Activated CD4-positive, alpha-beta T cell treated with anti-CD3 and anti-CD28 coated beads, Interleukin-10, Interleukin-2, amounts not matched to agents 100 ng/mL and 50 ng/mL, durations not matched to agents 16 hours and 8 hours (primary cell): ENCODE measurements around the gene PSMA4.
"Not testable (repeated sequence)": the region's sequence is repeated elsewhere in the genome, so short reads cannot be mapped to it uniquely, and the experiment has no call there.

ENCODE experiments used
- DNase-seq: peaks from one replicate; pipeline ENCODE4 v3.0.0-alpha.2; 2020

Gene PSMA4

DNA sequence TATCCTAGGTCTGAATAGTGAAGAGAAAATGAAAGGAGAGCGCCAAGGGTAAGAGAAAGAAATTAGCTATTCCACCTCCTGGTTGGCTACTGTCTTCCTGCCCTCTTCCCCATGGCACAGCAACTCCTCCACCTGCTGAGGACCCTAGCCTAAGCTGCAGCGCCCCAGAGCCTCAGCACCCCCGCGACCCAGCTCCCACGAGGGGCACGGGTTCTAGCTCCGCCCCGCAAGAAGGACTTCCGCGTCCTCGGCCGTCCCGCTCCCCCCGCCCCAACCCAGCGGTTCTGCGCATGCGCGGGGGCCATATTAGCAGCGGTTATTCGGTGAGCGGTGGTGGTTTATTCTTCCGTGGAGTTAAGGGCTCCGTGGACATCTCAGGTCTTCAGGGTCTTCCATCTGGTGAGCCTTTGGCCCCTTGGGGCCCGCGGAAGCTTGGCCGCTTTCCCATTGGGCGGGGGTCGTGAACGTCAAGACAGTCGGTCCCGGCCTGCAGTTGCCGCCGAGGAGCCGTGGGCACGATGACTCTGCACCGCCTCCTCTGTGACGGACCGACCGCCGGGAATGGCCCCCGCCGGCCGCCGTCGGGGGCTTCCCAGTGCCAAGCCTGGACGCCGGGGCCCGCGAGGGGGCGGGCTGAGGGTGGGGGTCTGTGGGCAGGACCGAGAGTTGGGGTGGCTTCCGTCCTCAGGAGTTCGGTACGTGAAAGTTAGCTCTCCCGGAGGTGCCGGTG is at the start of gene PSMA4:
TSS of gene PSMA4 (plus strand) at position 304 of the 730 bp plus-strand sequence. CDS start 1,484 bp downstream, outside the sequence.
- peak; percentile 95 for DNase-seq

DNA sequence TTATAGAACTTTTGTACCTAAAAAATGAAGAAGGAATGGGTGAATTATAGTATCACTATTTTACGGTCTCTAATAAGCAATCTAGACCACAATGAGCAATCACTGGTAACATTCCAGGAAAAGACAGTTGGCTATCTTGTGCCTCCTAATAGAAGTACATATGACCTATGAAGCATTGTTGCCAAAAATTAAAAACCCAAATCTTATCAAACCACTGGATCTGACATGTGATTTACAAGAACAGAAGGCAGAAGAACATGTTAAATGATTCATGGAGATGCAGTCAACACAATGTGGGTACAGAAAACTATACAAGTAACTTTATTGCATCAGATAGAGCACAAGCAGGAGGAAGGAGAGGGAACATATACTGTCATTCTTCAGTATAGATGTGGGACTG is 47.4 kb upstream of the PSMA4 start:
- DNase-seq = no peak

DNA sequence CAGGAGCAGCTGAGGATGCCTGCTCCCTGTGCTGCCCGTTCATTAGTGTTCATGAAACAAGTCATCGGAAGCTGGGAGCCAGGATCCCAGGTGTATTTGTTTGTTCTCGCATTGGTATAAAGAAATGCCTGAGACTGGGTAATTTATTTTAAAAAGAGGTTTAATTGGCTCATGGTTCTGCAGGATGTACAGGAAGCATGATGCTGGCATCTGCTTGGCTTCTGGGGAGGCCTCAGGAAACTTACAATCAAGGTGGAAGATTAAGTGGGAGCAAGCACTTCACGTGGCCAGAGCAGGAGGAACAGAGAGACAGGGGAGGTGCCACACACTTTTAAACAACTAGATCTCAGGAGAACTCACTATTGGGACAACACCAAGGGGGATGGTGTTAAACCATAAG is 38.4 kb upstream of the PSMA4 start:
- DNase-seq = no peak

GRCh38 chr15:78502641-78503040 is 37.6 kb upstream of the PSMA4 start:
- DNase-seq = no peak

GRCh38 chr15:78506971-78507830 is 33.0 kb upstream of the PSMA4 start, which contains the start of gene HYKK:
HYKK (plus strand) TSS chr15:78507577; CDS start chr15:78513089, 5,512 bp downstream.
- peak; percentile 88 for DNase-seq

DNA sequence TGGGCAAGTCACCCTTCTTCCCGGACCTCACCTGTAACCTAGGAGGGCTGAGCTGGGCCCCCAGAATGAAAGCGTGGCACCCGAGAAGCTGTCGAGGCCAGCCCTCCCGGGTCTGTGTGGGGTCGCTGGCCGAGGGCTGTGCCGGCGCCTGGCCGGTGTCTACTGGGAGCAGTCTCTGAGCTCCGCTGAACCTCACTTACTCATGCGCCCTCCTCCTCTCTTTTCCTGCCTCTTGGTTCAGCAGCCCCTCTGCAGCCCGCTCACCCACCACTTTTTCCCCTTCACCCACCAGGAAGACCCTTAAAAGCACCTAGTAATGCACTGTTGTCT is 32.4 kb upstream of the PSMA4 start:
- DNase-seq = no peak

- DNase-seq = no peak
These were observed 32.0 kb upstream of the PSMA4 start for GRCh38 chr15:78508272-78508671.

DNA sequence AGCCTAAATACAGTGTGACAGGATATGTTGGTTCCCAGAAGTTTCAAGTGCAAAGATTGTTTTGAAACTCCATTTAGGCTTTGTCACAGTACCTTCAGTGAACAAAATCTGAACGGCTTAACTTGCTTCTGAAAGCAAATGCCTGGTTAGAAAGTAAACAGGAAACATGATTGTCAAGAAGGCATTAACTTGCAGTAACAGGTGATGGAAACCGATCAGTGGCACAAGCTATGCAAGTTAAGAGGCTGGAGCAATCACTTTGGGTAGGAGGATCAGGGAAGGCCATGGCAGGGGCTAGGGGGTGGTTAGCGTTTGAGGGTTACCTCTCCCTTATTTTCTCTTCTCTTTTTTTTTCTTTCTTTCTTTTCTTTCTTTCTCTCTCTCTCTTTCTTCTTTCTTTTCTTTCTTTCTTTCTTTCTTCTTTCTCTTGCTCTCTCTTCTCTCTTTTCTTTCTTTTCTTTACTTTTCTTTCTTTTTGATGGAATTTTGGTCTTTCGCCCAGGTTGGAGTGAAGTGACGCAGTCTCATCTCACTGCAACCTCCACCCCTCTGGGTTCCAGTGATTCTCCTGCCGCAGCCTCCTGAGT is 30.4 kb upstream of the PSMA4 start:
- no peak for DNase-seq

DNA sequence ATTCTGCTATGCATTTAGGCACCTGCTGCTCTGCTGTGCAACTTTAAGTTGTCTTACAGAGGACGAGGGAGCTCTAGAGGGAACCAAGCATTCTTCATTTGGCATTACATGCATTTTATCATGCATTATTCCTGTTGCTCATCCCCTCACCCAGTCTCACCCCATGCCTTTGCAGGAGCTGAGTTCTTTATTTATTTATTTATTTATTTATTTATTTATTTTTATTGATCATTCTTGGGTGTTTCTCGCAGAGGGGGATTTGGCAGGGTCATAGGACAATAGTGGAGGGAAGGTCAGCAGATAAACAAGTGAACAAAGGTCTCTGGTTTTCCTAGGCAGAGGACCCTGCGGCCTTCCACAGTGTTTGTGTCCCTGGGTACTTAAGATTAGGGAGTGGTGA is 20.2 kb upstream of the PSMA4 start:
- not testable (repeated sequence) for DNase-seq

GRCh38 chr15:78524230-78524629 is 16.0 kb upstream of the PSMA4 start:
- DNase-seq = no peak

GRCh38 chr15:78527325-78527724 is 12.9 kb upstream of the PSMA4 start:
- no peak for DNase-seq

- DNase-seq = no peak
These were observed 6.9 kb upstream of the PSMA4 start for GRCh38 chr15:78533331-78533730.

DNA sequence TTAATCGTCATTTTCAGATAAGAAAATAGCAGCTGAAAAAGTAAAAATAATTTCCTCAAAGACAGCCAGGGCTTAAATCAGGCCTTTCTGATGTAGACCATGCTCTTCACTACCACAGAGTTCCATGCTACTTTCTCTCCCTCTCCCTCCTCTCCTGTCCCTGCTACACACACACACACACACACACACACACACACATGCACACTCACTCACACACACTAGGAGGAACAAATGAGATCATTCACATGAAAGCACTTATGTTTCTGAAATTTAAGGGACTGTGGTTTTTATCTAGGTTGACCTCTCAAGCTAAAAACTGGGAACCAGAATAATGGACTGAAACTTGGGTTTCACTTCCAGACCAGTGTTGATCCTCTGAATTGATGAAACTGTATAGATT is 4.1 kb upstream of the PSMA4 start:
- DNase-seq = no peak

- no peak for DNase-seq
These were observed 2.9 kb upstream of the PSMA4 start for GRCh38 chr15:78537266-78537905.

- DNase-seq = no peak
These were observed 1.9 kb upstream of the PSMA4 start for GRCh38 chr15:78538358-78538757.

DNA sequence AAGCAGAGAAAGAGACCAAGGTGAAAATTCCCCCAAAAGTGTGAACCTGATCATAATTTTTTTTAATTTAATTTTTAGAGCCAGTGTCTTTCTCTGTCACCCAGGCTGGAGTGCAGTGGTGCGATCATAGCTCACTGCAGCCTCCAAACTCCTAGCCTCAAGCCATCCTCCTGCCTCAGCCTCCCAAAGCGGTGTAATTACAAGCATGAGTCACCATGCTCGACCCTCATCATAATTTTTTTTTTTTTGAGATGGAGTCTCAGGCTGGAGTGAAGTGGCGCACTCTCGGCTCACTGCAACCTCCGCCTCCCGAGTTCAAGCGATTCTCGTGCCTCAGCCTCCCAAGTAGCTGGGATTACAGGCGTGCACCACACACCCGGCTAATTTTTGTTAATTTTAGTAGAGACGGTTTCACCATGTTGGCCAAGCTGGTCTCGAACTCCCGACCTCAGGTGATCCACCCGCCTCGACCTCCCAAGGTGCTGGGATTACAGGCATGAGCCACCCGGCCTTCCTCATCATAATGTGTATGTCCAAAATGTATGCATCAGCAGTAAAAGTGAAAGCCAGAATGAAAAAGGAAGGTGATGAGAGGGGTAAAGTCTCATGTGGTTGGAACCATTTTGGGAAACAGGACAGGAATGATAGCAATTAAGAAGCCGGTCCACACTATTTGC is 642 bp upstream of the PSMA4 start:
- not testable (repeated sequence) for DNase-seq

GRCh38 chr15:78540871-78541743 is 863 bp downstream of the PSMA4 start:
- peak; percentile 38 for DNase-seq

- DNase-seq = no peak
These were observed 1.4 kb downstream of the PSMA4 start for GRCh38 chr15:78541744-78542034.

DNA sequence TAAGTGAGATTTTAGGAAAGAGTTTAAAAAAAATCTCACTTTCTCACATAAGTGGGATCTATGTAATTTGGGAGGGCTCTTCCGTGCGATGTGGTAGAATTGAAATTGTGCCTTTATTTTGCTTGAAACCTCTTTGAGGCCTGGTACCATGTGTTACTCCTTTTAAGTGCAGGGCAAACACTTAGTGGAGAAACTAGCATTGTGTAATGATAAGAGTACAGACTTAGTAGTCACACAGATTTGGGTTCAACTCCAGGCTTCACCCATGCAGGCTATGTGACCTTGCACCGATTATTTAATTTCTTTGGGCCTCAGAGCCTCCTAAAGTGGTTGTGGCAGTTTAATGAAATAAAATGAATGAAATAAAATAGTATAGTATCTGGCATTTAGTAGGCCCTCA is 2.4 kb downstream of the PSMA4 start:
- DNase-seq = no peak

DNA sequence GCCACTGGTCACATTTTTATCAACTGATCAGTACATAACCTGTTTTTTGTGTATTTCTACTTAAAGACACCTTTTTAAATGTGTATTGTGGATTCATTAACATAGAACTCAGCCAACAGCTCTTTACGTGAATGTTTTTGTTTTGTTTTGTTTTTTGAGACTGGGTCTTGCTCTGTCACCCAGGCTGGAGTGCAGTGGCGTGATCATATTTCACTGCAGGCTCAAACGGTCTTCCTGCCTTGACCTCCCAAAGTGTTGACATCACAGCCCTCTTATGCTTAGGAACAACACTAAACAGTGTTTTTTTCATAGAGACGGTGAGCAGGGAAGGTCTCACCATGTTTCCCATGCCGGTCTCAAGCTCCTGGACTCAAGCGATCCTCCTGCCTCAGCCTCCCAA is 9.9 kb downstream of the PSMA4 start:
- no peak for DNase-seq

GRCh38 chr15:78550815-78551214 is 10.6 kb downstream of the PSMA4 start:
- no peak for DNase-seq

- no peak for DNase-seq
These were observed 11.7 kb downstream of the PSMA4 start for GRCh38 chr15:78551902-78552301.
